ENCODE measurements around the gene RPN2. TPM values are rescaled to one million over a fixed set of nuclear protein-coding genes. Genes with fewer than 3 reads are reported as not detected.

The RPN2 gene
- total RNA-seq, 6 experiments from 2014 or later = 91.7 to 188 (median 148) TPM

DNA sequence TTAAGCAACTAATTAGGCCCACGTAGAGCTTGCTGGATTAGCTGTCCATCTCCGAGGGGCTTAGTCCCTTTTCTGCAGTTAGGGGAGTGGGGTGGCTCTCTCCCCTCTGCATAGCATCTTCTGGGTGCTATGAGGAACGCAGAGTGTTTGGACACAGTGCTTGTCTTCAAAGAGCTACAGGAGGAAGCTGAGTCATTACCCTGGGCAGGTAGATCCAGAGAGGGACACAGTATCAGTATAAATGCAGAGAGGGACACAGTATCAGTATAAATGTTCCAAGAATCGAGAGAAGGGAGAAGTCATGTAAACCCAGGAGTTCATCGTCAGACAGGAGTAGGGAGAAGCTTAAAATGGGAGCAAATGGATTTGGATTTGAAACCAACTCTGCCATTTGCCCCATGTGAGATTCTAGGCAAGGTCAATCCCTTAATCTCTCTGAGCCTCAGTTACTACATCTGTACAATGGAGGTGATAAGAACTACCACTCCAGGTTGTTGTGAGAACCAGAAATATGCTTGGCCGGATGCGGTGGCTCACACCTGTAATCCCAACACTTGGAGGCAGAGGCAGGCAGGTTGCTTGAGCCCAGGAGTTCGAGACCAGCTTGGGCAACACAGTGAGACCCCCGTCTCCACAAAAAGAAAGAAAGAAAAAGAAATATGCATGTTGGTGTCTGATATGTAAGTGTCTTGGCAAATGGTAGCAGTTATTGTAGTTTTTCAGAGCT lies 88.0 kb downstream of the RPN2 start:
- DNase-seq (no peak), ATAC-seq (no peak)
- Histone ChIP-seq H3K27ac (no peak overlapping the region), H3K27me3 (no peaks in the 10 kb centered on the region), H3K4me1 (no peaks in the 10 kb centered on the region), H3K36me3 (no peaks in the 10 kb centered on the region), H3K9me3 (no peaks in the 10 kb centered on the region), H3K4me3 (no peak overlapping the region)
- no peak for TF ChIP-seq POLR2A (IDR thresholded peaks at IDR 0.05)
- TF ChIP-seq, protein P1, sequence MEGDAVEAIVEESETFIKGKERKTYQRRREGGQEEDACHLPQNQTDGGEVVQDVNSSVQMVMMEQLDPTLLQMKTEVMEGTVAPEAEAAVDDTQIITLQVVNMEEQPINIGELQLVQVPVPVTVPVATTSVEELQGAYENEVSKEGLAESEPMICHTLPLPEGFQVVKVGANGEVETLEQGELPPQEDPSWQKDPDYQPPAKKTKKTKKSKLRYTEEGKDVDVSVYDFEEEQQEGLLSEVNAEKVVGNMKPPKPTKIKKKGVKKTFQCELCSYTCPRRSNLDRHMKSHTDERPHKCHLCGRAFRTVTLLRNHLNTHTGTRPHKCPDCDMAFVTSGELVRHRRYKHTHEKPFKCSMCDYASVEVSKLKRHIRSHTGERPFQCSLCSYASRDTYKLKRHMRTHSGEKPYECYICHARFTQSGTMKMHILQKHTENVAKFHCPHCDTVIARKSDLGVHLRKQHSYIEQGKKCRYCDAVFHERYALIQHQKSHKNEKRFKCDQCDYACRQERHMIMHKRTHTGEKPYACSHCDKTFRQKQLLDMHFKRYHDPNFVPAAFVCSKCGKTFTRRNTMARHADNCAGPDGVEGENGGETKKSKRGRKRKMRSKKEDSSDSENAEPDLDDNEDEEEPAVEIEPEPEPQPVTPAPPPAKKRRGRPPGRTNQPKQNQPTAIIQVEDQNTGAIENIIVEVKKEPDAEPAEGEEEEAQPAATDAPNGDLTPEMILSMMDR (IDR thresholded peaks at IDR 0.05) = no peak
- intact Hi-C loops (cut with DNase I) = loop anchor here in 1 of 2 donors (5.0 kb wide), 1 partner anchor 270 kb away; no protein-coding TSS in a partner anchor
- 67% methylated on average over 9 of the region's 9 CpGs for WGBS (ENCODE audit: insufficient coverage, low coverage, low lambda C conversion rate, missing lambda C conversion rate)

DNA sequence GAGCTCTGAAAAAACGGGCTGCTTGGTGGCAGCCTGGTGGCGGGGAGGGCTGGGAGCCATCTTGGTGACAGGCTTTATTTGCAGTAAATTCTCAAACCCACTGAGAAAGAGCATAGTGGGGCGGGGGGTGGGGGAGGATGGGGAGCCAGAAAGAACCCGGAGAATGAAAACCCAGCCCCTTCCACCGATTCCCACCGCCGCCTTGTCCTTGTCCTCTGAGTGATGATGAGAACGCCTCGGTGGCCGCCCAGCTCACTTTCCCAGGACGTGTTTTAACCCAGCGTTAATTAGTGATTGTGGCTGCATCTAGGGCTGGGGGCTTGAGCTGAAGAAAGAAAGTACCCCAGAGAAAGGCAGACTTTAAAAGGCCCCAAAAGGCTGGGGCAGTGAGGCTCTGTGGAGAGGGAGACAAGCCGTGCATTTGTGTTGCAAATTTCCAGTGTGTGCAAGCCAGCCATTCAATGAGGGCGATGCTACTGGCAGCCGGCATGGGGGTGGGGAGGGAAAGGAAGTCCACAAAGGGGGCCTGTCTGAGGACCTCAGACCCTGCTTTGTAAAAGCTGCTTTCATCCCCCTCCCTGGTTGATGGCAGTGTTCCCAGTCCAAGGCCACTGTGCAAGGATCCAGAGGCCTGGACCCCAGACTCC lies 88.7 kb downstream of the RPN2 start:
- Histone ChIP-seq H3K27ac (no peak overlapping the region), H3K36me3 (no peaks in the 10 kb centered on the region), H3K9me3 (no peaks in the 10 kb centered on the region), H3K4me3 (no peak overlapping the region), H3K27me3 (no peaks in the 10 kb centered on the region), H3K4me1 (no peaks in the 10 kb centered on the region)
- ATAC-seq (no peak), DNase-seq (no peak)
- TF ChIP-seq POLR2A (IDR thresholded peaks at IDR 0.05) = no peak
- TF ChIP-seq, protein P1 (IDR thresholded peaks at IDR 0.05) = no peak
- WGBS (ENCODE audit: insufficient coverage, low coverage, low lambda C conversion rate, missing lambda C conversion rate) = 55% methylated on average over 10 of the region's 15 CpGs
- intact Hi-C loops (cut with DNase I) = loop anchor here in 1 of 2 donors (5.0 kb wide), 1 partner anchor 270 kb away; no protein-coding TSS in a partner anchor

- Histone ChIP-seq H3K27ac (peak overlapping the region in 1 of 3 donors; percentile 52), H3K27me3 (no peaks in the 10 kb centered on the region), H3K4me1 (peaks cover 0 to 6% (median 0%) of the 10 kb centered on the region in 4 donors), H3K9me3 (no peaks in the 10 kb centered on the region), H3K36me3 (no peaks in the 10 kb centered on the region), H3K4me3 (no peak overlapping the region)
- 96% methylated on average over 5 of the region's 12 CpGs for WGBS (ENCODE audit: insufficient coverage, low coverage, low lambda C conversion rate, missing lambda C conversion rate)
- DNase-seq = peak in 1 of 3 donors; percentile 28
- TF ChIP-seq, protein P1 (IDR thresholded peaks at IDR 0.05) = no peak
- no peak for TF ChIP-seq POLR2A (IDR thresholded peaks at IDR 0.05)
- peak; percentile 36 to 55 (median 42) for ATAC-seq
- intact Hi-C loops (cut with DNase I) = loop anchor here (5.0 kb wide), 2 partner anchors 117 to 262 kb away; no protein-coding TSS in a partner anchor
Observed at GRCh38 chr20:37270576-37271420, 91.7 kb downstream of the RPN2 start.

DNA sequence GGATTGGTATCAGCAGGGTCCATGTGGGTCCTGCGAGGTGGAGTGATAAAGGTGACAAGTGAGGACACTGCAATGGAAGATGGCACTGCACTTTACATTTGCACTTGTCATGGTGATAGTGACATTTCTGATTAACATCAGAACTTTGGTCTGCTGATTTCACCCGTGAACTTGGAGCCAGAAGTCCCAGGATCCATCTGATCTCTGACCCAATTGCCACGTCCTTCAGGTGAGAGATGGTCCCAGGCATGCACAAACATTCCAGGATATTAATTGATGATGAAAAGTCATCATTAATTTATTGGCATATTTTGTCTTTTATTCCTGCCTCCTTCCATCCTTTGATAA lies 92.3 kb downstream of the RPN2 start:
- no peaks in the 10 kb centered on the region for H3K27me3 ChIP-seq
- peaks cover 0 to 6% (median 0%) of the 10 kb centered on the region in 4 donors for H3K4me1 ChIP-seq
- 42% methylated on average over 3 of the region's 3 CpGs for WGBS (ENCODE audit: insufficient coverage, low coverage, low lambda C conversion rate, missing lambda C conversion rate)
- intact Hi-C loops (cut with DNase I) = loop anchor here (5.0 kb wide), 2 partner anchors 116 to 261 kb away; no protein-coding TSS in a partner anchor
- TF ChIP-seq, protein P1 (IDR thresholded peaks at IDR 0.05) = no peak
- TF ChIP-seq POLR2A (IDR thresholded peaks at IDR 0.05) = no peak
- ATAC-seq (no peak), DNase-seq (no peak)
- no peaks in the 10 kb centered on the region for H3K36me3 ChIP-seq
- no peaks in the 10 kb centered on the region for H3K9me3 ChIP-seq
- no peak overlapping the region for H3K4me3 ChIP-seq
- H3K27ac ChIP-seq = peak overlapping the region in 1 of 3 donors; percentile 52

Data from right lobe of liver (tissue), 6 donors.